CD4-positive, CD25-positive, alpha-beta regulatory T cell (primary cell): ENCODE data around the gene IGF1. TPM values are rescaled to one million over a fixed set of nuclear protein-coding genes. Genes with fewer than 3 reads are reported as not detected.

Experiments
- ATAC-seq, 2 donors: fragments of 150-1000 bp; cut with Tn5 transposase; one replicate each; pipeline ENCODE4 v1.10.0; 2021; ENCODE audit warnings: low read depth in 2 of 2, moderate number of reproducible peaks in 2 of 2, moderate library complexity in 1 of 2
- DNase-seq, 3 donors: peaks; one replicate each; pipeline versions ENCODE4 v3.0.0 to v3.0.0-alpha.2; 2012 to 2022; ENCODE audit warnings: mixed read lengths in 1 of 3
- H3K27ac ChIP-seq: one replicate; pipeline ENCODE4 v1.7.0; 2013; ENCODE audit warnings: mild to moderate bottlenecking, low read length; ENCODE audit not compliant: insufficient read depth, poor library complexity, severe bottlenecking
- H3K27me3 ChIP-seq: one replicate; pipeline ENCODE4 v1.7.0; 2013; ENCODE audit warnings: low read length; ENCODE audit not compliant: control insufficient read depth, insufficient read depth
- H3K36me3 ChIP-seq: one replicate; pipeline ENCODE4 v1.7.0; 2013; ENCODE audit warnings: mild to moderate bottlenecking, low read length, moderate library complexity; ENCODE audit not compliant: control insufficient read depth, insufficient read depth
- H3K4me1 ChIP-seq: 2 replicates; pipeline ENCODE4 v1.7.0; 2013; ENCODE audit warnings: mild to moderate bottlenecking, low read length; ENCODE audit not compliant: insufficient read depth, control insufficient read depth, poor library complexity, severe bottlenecking
- H3K4me3 ChIP-seq: one replicate; pipeline ENCODE4 v1.7.0; 2013; ENCODE audit warnings: low read depth, mild to moderate bottlenecking, low read length, moderate library complexity
- H3K9me3 ChIP-seq, 2 experiments: 1 replicate in 1 of 2; 2 replicates in 1 of 2; pipeline ENCODE4 v1.7.0; 2013; ENCODE audit warnings: low read length in 2 of 2, mild to moderate bottlenecking in 1 of 2, moderate library complexity in 1 of 2; ENCODE audit not compliant: control insufficient read depth in 2 of 2
- H3K27ac Mint-ChIP-seq, 3 donors: one replicate each; pipeline ENCODE4 v1.8.0; 2020 to 2022; ENCODE audit warnings: mild to moderate bottlenecking in 3 of 3, mixed read lengths in 3 of 3, moderate library complexity in 2 of 3
- H3K27me3 Mint-ChIP-seq: one replicate; pipeline ENCODE4 v1.8.0; 2022; ENCODE audit warnings: mild to moderate bottlenecking, mixed read lengths
- H3K36me3 Mint-ChIP-seq: one replicate; pipeline ENCODE4 v1.8.0; 2020; ENCODE audit warnings: mixed read lengths
- H3K4me1 Mint-ChIP-seq, 4 donors: one replicate each; pipeline ENCODE4 v1.8.0; 2020 to 2022; ENCODE audit warnings: mixed read lengths in 4 of 4, mild to moderate bottlenecking in 1 of 4
- H3K4me3 Mint-ChIP-seq, 4 donors: one replicate each; pipeline ENCODE4 v1.8.0; 2020 to 2022; ENCODE audit warnings: mild to moderate bottlenecking in 4 of 4, mixed read lengths in 4 of 4, moderate library complexity in 3 of 4
- H3K9me3 Mint-ChIP-seq, 7 donors: one replicate each; pipeline ENCODE4 v1.8.0; 2020 to 2022; ENCODE audit warnings: mixed read lengths in 7 of 7, mild to moderate bottlenecking in 3 of 7, moderate library complexity in 2 of 7
- polyA plus RNA-seq, 4 donors: library from polyadenylated mRNA; unstranded; fragments of 300-500 nt; fragmentation: Illumina TruSeq; gene quantifications; one replicate each; pipeline ENCODE4 v1.2.3, GENCODE V29; 2021
- total RNA-seq: library from RNA; stranded (reverse); gene quantifications from one replicate; pipeline ENCODE4 v1.2.3, GENCODE V29; 2022

The IGF1 gene
- total and polyA plus RNA-seq, 5 donors from 2014 or later, result not detected

- no peak overlapping the region for H3K4me3 Mint-ChIP-seq
- Histone ChIP-seq H3K4me3 (no peak overlapping the region), H3K27ac (no peak overlapping the region), H3K36me3 (no peaks in the 10 kb centered on the region), H3K4me1 (no peaks in the 10 kb centered on the region), H3K27me3 (no peaks in the 10 kb centered on the region), H3K9me3 (no peaks in the 10 kb centered on the region)
- DNase-seq, result no peak
- no peaks in the 10 kb centered on the region for H3K36me3 Mint-ChIP-seq
- H3K27ac Mint-ChIP-seq, result no peak overlapping the region
- H3K27me3 Mint-ChIP-seq, result no peaks in the 10 kb centered on the region
- no peak for ATAC-seq
- H3K9me3 Mint-ChIP-seq, result peaks cover 0 to 4% (median 0%) of the 10 kb centered on the region in 7 donors
- H3K4me1 Mint-ChIP-seq, result no peaks in the 10 kb centered on the region
Measured at GRCh38 chr12:102441077-102441596, 39.2 kb downstream of the IGF1 start.

GRCh38 chr12:102439426-102440405, 40.6 kb downstream of the IGF1 start:
- no peak for DNase-seq
- Histone ChIP-seq H3K27me3 (no peaks in the 10 kb centered on the region), H3K4me1 (no peaks in the 10 kb centered on the region), H3K36me3 (no peaks in the 10 kb centered on the region), H3K4me3 (no peak overlapping the region), H3K9me3 (no peaks in the 10 kb centered on the region), H3K27ac (no peak overlapping the region)
- no peak for ATAC-seq
- Mint-ChIP-seq H3K36me3 (no peaks in the 10 kb centered on the region), H3K4me1 (no peaks in the 10 kb centered on the region), H3K27ac (no peak overlapping the region), H3K27me3 (no peaks in the 10 kb centered on the region), H3K4me3 (no peak overlapping the region), H3K9me3 (peaks cover 0 to 4% (median 0%) of the 10 kb centered on the region in 7 donors)

- Mint-ChIP-seq H3K27ac (no peak overlapping the region), H3K27me3 (no peaks in the 10 kb centered on the region), H3K4me3 (no peak overlapping the region), H3K36me3 (no peaks in the 10 kb centered on the region), H3K9me3 (peaks cover 0 to 3% (median 0%) of the 10 kb centered on the region in 7 donors), H3K4me1 (no peaks in the 10 kb centered on the region)
- no peak for ATAC-seq
- H3K27ac ChIP-seq, result no peak overlapping the region
- H3K27me3 ChIP-seq, result no peaks in the 10 kb centered on the region
- no peaks in the 10 kb centered on the region for H3K9me3 ChIP-seq
- no peaks in the 10 kb centered on the region for H3K36me3 ChIP-seq
- no peak overlapping the region for H3K4me3 ChIP-seq
- H3K4me1 ChIP-seq, result no peaks in the 10 kb centered on the region
- DNase-seq, result no peak
Measured at GRCh38 chr12:102438827-102439210, 41.5 kb downstream of the IGF1 start.

- Mint-ChIP-seq H3K27me3 (no peaks in the 10 kb centered on the region), H3K36me3 (no peaks in the 10 kb centered on the region), H3K9me3 (peaks cover 0 to 3% (median 0%) of the 10 kb centered on the region in 7 donors), H3K27ac (no peak overlapping the region), H3K4me1 (no peaks in the 10 kb centered on the region), H3K4me3 (no peak overlapping the region)
- ATAC-seq, result no peak
- Histone ChIP-seq H3K36me3 (no peaks in the 10 kb centered on the region), H3K4me1 (no peaks in the 10 kb centered on the region), H3K27ac (no peak overlapping the region), H3K27me3 (no peaks in the 10 kb centered on the region), H3K4me3 (no peak overlapping the region), H3K9me3 (no peaks in the 10 kb centered on the region)
- DNase-seq, result no peak
Measured at GRCh38 chr12:102438047-102438826, 42.1 kb downstream of the IGF1 start.

GRCh38 chr12:102437511-102437910, 42.9 kb downstream of the IGF1 start:
- H3K4me3 Mint-ChIP-seq, result no peak overlapping the region
- DNase-seq, result no peak
- no peak overlapping the region for H3K4me3 ChIP-seq

GRCh38 chr12:102436867-102437266, 43.5 kb downstream of the IGF1 start:
- peaks cover 0 to 3% (median 0%) of the 10 kb centered on the region in 7 donors for H3K9me3 Mint-ChIP-seq
- no peak for ATAC-seq
- Histone ChIP-seq H3K36me3 (no peaks in the 10 kb centered on the region), H3K4me1 (no peaks in the 10 kb centered on the region), H3K27ac (no peak overlapping the region), H3K9me3 (no peaks in the 10 kb centered on the region), H3K27me3 (no peaks in the 10 kb centered on the region), H3K4me3 (no peak overlapping the region)
- no peaks in the 10 kb centered on the region for H3K4me1 Mint-ChIP-seq
- H3K36me3 Mint-ChIP-seq, result no peaks in the 10 kb centered on the region
- no peak for DNase-seq
- H3K4me3 Mint-ChIP-seq, result no peak overlapping the region
- H3K27ac Mint-ChIP-seq, result no peak overlapping the region
- no peaks in the 10 kb centered on the region for H3K27me3 Mint-ChIP-seq

More at GRCh38 chr12:102437511-102437910, 42.9 kb downstream of the IGF1 start:
- Mint-ChIP-seq H3K4me1 (no peaks in the 10 kb centered on the region), H3K27ac (no peak overlapping the region), H3K9me3 (peaks cover 0 to 3% (median 0%) of the 10 kb centered on the region in 7 donors), H3K36me3 (no peaks in the 10 kb centered on the region), H3K27me3 (no peaks in the 10 kb centered on the region)
- Histone ChIP-seq H3K36me3 (no peaks in the 10 kb centered on the region), H3K4me1 (no peaks in the 10 kb centered on the region), H3K27me3 (no peaks in the 10 kb centered on the region), H3K9me3 (no peaks in the 10 kb centered on the region), H3K27ac (no peak overlapping the region)
- no peak for ATAC-seq

- no peaks in the 10 kb centered on the region for H3K27me3 ChIP-seq
- Mint-ChIP-seq H3K4me3 (no peak overlapping the region), H3K9me3 (peaks cover 0 to 2% (median 0%) of the 10 kb centered on the region in 7 donors), H3K36me3 (no peaks in the 10 kb centered on the region), H3K27ac (no peak overlapping the region), H3K27me3 (no peaks in the 10 kb centered on the region), H3K4me1 (no peaks in the 10 kb centered on the region)
- DNase-seq (no peak), ATAC-seq (no peak)
- H3K4me1 ChIP-seq, result no peaks in the 10 kb centered on the region
- no peak overlapping the region for H3K4me3 ChIP-seq
- no peaks in the 10 kb centered on the region for H3K36me3 ChIP-seq
- no peaks in the 10 kb centered on the region for H3K9me3 ChIP-seq
- no peak overlapping the region for H3K27ac ChIP-seq
Measured at GRCh38 chr12:102435827-102436436, 44.4 kb downstream of the IGF1 start.
